Mucosa of descending colon (tissue), 3 donors: ENCODE results near the gene CDKN2A. TPM values are rescaled to one million over a fixed set of nuclear protein-coding genes. Genes with fewer than 3 reads are reported as not detected.
"Not testable (repeated sequence)": the region's sequence is repeated elsewhere in the genome, so short reads cannot be mapped to it uniquely, and the experiment has no call there.

ENCODE experiments used
- ATAC-seq: fragments of 200-7000 bp; cut with Tn5 transposase; one replicate; pipeline ENCODE4 v1.9.1; 2020; ENCODE audit warnings: mild to moderate bottlenecking, moderate library complexity
- DNase-seq, 3 donors: peaks; one replicate each; pipeline ENCODE4 v3.0.0-alpha.2; 2020
- H3K36me3 ChIP-seq: fragments of 200-600 bp; one replicate; pipeline ENCODE4 v1.8.0; 2021; ENCODE audit warnings: low read depth, mild to moderate bottlenecking
- H3K4me1 ChIP-seq: fragments of 200-600 bp; one replicate; pipeline ENCODE4 v1.8.0; 2021; ENCODE audit warnings: low read depth, mild to moderate bottlenecking
- H3K4me3 ChIP-seq: fragments of 200-600 bp; one replicate; pipeline ENCODE4 v1.8.0; 2021; ENCODE audit warnings: mild to moderate bottlenecking
- H3K9me3 ChIP-seq: fragments of 200-600 bp; one replicate; pipeline ENCODE4 v1.8.0; 2021; ENCODE audit warnings: mild to moderate bottlenecking
- intact Hi-C, 2 donors: fragments of 100-400 bp; cut with DNase I in 1 of 2; cut with micrococcal nuclease in 1 of 2; formaldehyde crosslinking; loops; one replicate each; pipeline versions ENCODE4 v1.11.0 to v1.11.1; 2022; cut with DNase I, micrococcal nuclease
- total RNA-seq, 3 donors: library from RNA; stranded (reverse); fragmentation: NEBNext Ultra II Directional in 2 of 3; extraction: Animal tissue kit (Norgen Biotek cat#: 25700) in 2 of 3; gene quantifications; one replicate each; pipeline versions ENCODE4 v1.2.1 to v1.2.4, GENCODE V29; 2021 to 2023
- TF ChIP-seq, protein P1 (sequence below): fragments of 200-600 bp; IDR thresholded peaks from one replicate; pipeline ENCODE4 v1.8.0; 2022; ENCODE audit warnings: antibody characterized with exemption, mild to moderate bottlenecking
- donor health status: DM: no; HTN: no; CAD: no; lungs with moderate emphysema.
- donor health status: DM: no; HTN: no; CAD: no.
- donor health status: DM: no; HTN: yes; CAD: no.

CDKN2A gene
- total RNA-seq, 3 donors from 2014 or later, result 1.0 to 3.6 (median 1.2) TPM

DNA sequence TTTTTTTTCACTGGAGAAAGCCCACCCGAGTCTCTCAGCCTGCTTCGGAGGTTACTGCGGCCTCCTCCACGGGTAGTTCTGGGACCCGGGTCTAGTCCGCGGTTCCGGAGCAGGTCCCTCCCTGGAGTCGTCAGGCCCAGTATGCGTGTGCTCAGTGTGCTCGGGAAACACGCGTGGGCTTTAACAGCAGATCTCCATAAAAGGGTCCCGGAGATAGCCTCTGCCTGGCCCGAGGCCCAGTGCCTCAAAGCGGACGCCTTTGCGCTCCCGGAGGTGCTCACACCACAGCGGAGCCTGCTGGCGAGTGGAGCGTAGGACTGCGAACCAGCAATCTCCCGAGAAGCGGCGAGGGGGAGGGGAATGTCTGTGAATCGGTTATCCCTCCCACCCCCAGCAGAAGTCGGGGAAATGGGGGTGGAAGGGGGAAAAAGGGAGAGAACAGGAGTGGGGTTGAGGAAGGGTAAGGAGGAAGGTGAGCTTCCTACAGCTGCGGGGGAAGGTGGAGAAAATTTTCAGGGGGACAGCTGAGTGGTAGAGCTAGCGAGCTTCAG lies 28.7 kb downstream of the CDKN2A start:
- H3K9me3 ChIP-seq, result no peaks in the 10 kb centered on the region
- DNase-seq (peak; percentile 76 to 77 (median 76)), ATAC-seq (peak; percentile 94)
- TF ChIP-seq, protein P1, sequence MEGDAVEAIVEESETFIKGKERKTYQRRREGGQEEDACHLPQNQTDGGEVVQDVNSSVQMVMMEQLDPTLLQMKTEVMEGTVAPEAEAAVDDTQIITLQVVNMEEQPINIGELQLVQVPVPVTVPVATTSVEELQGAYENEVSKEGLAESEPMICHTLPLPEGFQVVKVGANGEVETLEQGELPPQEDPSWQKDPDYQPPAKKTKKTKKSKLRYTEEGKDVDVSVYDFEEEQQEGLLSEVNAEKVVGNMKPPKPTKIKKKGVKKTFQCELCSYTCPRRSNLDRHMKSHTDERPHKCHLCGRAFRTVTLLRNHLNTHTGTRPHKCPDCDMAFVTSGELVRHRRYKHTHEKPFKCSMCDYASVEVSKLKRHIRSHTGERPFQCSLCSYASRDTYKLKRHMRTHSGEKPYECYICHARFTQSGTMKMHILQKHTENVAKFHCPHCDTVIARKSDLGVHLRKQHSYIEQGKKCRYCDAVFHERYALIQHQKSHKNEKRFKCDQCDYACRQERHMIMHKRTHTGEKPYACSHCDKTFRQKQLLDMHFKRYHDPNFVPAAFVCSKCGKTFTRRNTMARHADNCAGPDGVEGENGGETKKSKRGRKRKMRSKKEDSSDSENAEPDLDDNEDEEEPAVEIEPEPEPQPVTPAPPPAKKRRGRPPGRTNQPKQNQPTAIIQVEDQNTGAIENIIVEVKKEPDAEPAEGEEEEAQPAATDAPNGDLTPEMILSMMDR, result peak; percentile 17
- H3K36me3 ChIP-seq, result no peaks in the 10 kb centered on the region
- H3K4me1 ChIP-seq, result peaks cover 13% of the 10 kb centered on the region
- no peak overlapping the region for H3K4me3 ChIP-seq
- intact Hi-C loops, result no loop called here

DNA sequence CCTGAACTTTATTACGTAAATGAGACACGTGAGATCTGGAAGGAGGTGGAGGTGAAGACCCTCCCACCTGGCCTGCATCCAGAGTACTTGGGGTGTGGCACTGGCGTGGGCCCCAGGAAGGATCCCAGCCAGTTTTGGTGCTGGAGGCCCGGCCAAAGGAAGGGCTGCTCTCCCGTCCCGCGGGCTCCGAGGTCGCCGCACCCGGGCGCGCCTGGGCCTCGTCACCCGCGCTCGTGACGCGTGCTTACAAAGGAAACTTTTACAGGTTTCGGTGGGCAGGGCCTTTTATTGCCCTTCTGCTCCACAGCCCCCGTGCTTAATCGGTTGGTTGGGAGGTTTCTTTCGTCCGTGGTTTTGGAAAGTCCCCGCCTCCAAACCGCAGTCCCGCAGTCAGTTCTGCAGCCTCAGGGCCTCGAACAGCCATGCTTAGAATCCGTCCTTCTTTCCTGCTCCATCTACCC lies 29.2 kb downstream of the CDKN2A start:
- intact Hi-C loops, result no loop called here
- peaks cover 13% of the 10 kb centered on the region for H3K4me1 ChIP-seq
- TF ChIP-seq, protein P1, result no peak
- no peak overlapping the region for H3K4me3 ChIP-seq
- no peaks in the 10 kb centered on the region for H3K9me3 ChIP-seq
- H3K36me3 ChIP-seq, result no peaks in the 10 kb centered on the region
- ATAC-seq, result peak; percentile 84
- peak; percentile 53 to 69 (median 68) for DNase-seq

DNA sequence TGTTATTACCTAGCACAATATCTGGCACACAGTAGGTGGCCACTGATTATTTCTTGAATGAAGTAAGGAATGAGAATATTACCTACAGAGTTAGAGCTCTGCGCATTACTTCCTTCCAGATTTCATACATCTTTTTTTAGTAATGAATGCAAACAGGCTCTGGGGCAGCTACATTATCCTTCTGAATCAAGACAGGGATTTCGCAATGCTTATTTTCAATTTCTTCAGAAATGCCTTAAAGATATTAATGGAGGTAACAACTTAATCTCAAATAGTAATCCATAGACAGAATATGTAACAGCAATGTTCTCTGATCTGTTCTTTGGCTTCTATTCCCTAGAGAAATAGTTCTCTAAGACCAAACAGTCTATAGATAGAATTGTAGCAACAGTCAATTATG lies 32.6 kb downstream of the CDKN2A start:
- ATAC-seq (no peak), DNase-seq (no peak)
- no peaks in the 10 kb centered on the region for H3K36me3 ChIP-seq
- intact Hi-C loops, result no loop called here
- peaks cover 8% of the 10 kb centered on the region for H3K4me1 ChIP-seq
- TF ChIP-seq, protein P1, result no peak
- H3K9me3 ChIP-seq, result no peaks in the 10 kb centered on the region
- no peak overlapping the region for H3K4me3 ChIP-seq

DNA sequence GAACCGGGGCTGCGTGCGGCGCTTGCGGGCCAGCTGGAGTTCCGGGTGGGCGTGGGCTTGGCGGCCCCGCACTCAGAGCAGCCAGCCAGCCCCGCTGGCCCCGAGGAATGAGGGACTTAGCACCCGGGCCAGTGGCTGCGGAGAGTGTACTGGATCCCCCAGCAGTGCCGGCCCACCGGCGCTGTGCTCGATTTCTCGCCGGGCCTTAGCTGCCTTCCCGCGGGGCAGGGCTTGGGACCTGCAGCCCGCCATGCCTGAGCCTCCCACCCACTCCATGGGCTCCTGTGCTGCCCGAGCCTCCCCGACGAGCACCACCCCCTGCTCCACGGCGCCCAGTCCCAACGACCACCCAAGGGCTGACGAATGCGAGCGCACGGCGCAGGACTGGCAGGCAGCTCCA lies 34.9 kb downstream of the CDKN2A start:
- H3K36me3 ChIP-seq, H3K4me1 ChIP-seq, DNase-seq, intact Hi-C loops, H3K9me3 ChIP-seq, H3K4me3 ChIP-seq, ATAC-seq: not testable (repeated sequence)

DNA sequence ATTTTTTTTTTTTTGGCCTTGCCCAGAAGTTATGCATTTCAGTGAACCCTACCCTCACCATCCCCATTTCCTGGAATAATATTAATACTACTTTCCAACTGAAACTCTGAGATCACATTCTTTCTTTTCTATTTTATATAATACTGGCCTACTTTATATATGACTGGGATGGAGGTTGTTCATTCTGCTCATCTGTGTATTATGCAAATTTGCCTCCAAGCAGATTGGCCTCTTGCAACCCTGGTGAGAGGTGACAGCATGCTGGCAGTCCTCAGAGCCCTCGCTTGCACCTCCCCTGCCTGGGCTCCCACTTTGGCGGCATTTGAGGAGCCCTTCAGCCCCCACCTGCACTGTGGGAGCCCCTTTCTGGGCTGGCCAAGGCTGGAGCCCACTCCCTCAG lies 35.4 kb downstream of the CDKN2A start:
- intact Hi-C loops, result no loop called here
- H3K4me3 ChIP-seq, result no peak overlapping the region
- no peaks in the 10 kb centered on the region for H3K36me3 ChIP-seq
- DNase-seq, result no peak
- ATAC-seq, result no peak
- TF ChIP-seq, protein P1, result no peak
- H3K4me1 ChIP-seq, result no peaks in the 10 kb centered on the region
- no peaks in the 10 kb centered on the region for H3K9me3 ChIP-seq

DNA sequence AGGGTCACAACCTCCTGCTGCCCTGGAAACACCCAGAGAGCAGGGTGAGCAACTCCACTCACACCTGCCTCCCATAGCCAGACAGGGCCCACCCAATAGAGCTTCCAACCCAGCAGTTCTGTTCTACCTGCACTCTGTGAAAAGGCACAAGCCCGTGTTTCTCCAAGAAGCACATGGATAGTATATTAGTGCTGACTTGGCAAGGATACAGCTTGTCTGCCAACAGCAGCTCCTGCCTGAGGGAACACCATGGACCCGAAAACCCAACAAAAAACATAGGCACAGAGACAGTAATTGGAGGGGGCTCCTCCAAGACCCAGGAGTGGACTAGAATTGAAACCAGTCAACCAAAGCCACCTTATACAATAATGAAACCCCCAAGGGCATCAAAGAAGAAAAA lies 48.6 kb downstream of the CDKN2A start:
- H3K4me1 ChIP-seq, result peaks cover 4% of the 10 kb centered on the region
- no peaks in the 10 kb centered on the region for H3K36me3 ChIP-seq
- H3K9me3 ChIP-seq, result no peaks in the 10 kb centered on the region
- H3K4me3 ChIP-seq, result no peak overlapping the region
- DNase-seq, result no peak
- intact Hi-C loops, result no loop called here
- ATAC-seq, result no peak
- TF ChIP-seq, protein P1, result no peak
